Panc1 (cell line): ENCODE measurements around the gene BCL2. TPM values are rescaled to one million over a fixed set of nuclear protein-coding genes. Genes with fewer than 3 reads are reported as not detected.

ENCODE experiments used
- ATAC-seq: fragments of 200-7000 bp; cut with Tn5 transposase; 2 replicates; pipeline ENCODE4 v1.9.1; 2020; ENCODE audit warnings: mild to moderate bottlenecking, moderate library complexity
- BruUV-seq: library from RNA; stranded (reverse); fragments of 400-500 nt; replicated peaks from 2 replicates; lab custom pipeline; 2021; lab: Mats Ljungman, UMichigan
- CTCF ChIA-PET: fragments of 300-600 bp; sonication (Branson Sonifier 250); formaldehyde crosslinking; loops from one replicate; lab custom pipeline; 2022; ENCODE audit warnings: antibody characterized with exemption; lab: Charles Lee
- POLR2A ChIA-PET: fragments of 300-600 bp; sonication (Branson Sonifier 250); formaldehyde crosslinking; loops from one replicate; lab custom pipeline; 2022; ENCODE audit warnings: antibody characterized with exemption; lab: Charles Lee
- DNase-seq: peaks from one replicate; pipeline ENCODE4 v3.0.0-alpha.2; 2010; ENCODE audit warnings: low read depth, low spot score
- H3K27ac ChIP-seq: 2 replicates; pipeline ENCODE4 v1.5.1; 2011; ENCODE audit warnings: mild to moderate bottlenecking, low read length, inconsistent platforms
- H3K27me3 ChIP-seq: fragments of 200-500 bp; sonication (Bioruptor generic); 2 replicates; pipeline ENCODE4 v1.6.0; 2014; ENCODE audit warnings: low read length, inconsistent platforms; ENCODE audit not compliant: control insufficient read depth, insufficient read depth
- H3K36me3 ChIP-seq: fragments of 200-500 bp; sonication (Bioruptor generic); 2 replicates; pipeline ENCODE4 v1.5.1; 2014; ENCODE audit warnings: inconsistent platforms, mild to moderate bottlenecking, low read length, moderate library complexity; ENCODE audit not compliant: control insufficient read depth, insufficient read depth
- H3K4me1 ChIP-seq: 2 replicates; pipeline ENCODE4 v1.5.1; 2011; ENCODE audit warnings: inconsistent platforms, mild to moderate bottlenecking, low read length, moderate library complexity; ENCODE audit not compliant: control insufficient read depth, insufficient read depth
- H3K4me3 ChIP-seq, 2 experiments: 2 replicates each; pipeline ENCODE4 v1.5.1; 2011 to 2012; ENCODE audit warnings: low read depth in 2 of 2, low read length in 2 of 2, mild to moderate bottlenecking in 2 of 2, inconsistent platforms in 1 of 2, moderate library complexity in 1 of 2
- H3K9me3 ChIP-seq: fragments of 200-500 bp; sonication (Bioruptor generic); 2 replicates; pipeline ENCODE4 v1.5.1; 2014; ENCODE audit warnings: low read depth, mild to moderate bottlenecking, inconsistent platforms, low read length, moderate library complexity; ENCODE audit not compliant: control insufficient read depth, insufficient read depth
- POLR2AphosphoS5 ChIP-seq: IDR thresholded peaks from 2 replicates; pipeline ENCODE4 v1.6.1; 2012; ENCODE audit warnings: mild to moderate bottlenecking, low read depth, low read length, moderate library complexity
- SIN3A ChIP-seq: IDR thresholded peaks from 2 replicates; pipeline ENCODE4 v1.6.1; 2012; ENCODE audit warnings: low read depth, mild to moderate bottlenecking, low read length, moderate library complexity, borderline replicate concordance; ENCODE audit not compliant: insufficient read depth
- TCF7L2 ChIP-seq: IDR thresholded peaks from 2 replicates; pipeline ENCODE4 v1.6.1; 2011; ENCODE audit warnings: mild to moderate bottlenecking, low read depth, low read length, inconsistent platforms
- in situ Hi-C: cut with HindIII; loops from 2 replicates; pipeline ENCODE4 v1.10.0; 2016; ENCODE audit warnings: low sequenced_read_pairs, low pct_unique_long_range_greater_than_20kb
- intact Hi-C: fragments of 100-400 bp; cut with micrococcal nuclease; formaldehyde crosslinking; loops from one replicate; pipeline ENCODE4 v1.10.0; 2022; ENCODE audit not compliant: unreplicated experiment
- total RNA-seq: library from RNA; stranded (reverse); gene quantifications from one replicate; pipeline ENCODE4 v1.2.1, GENCODE V29; 2021; ENCODE audit not compliant: unreplicated experiment
- TF ChIP-seq, protein P1 (sequence below), 2 experiments: IDR thresholded peaks; 2 replicates each; pipeline ENCODE4 v1.6.1; 2011 to 2012; ENCODE audit warnings: low read depth in 2 of 2, control low read depth in 1 of 2, low read length in 1 of 2, mild to moderate bottlenecking in 1 of 2, moderate library complexity in 1 of 2; ENCODE audit not compliant: insufficient read depth in 1 of 2
- TF ChIP-seq, protein P2 (sequence below): fragments of 450-650 bp; IDR thresholded peaks from 2 replicates; pipeline ENCODE4 v1.5.1; 2017; ENCODE audit warnings: mild to moderate bottlenecking

BCL2 gene
- total RNA-seq, 1 experiment from 2014 or later: 0.72 TPM

- no peak overlapping the region for H3K27ac ChIP-seq
- in situ Hi-C loops: no loop called here
- H3K4me1 ChIP-seq: no peaks in the 10 kb centered on the region
- DNase-seq (no peak), ATAC-seq (no peak)
- BruUV-seq: no TSS peak
- intact Hi-C loops: no loop called here
- H3K9me3 ChIP-seq: no peaks in the 10 kb centered on the region
- peaks cover 2% of the 10 kb centered on the region for H3K27me3 ChIP-seq
- no peak for TF ChIP-seq SIN3A
- no peak for TF ChIP-seq POLR2AphosphoS5
- TF ChIP-seq, protein P1, sequence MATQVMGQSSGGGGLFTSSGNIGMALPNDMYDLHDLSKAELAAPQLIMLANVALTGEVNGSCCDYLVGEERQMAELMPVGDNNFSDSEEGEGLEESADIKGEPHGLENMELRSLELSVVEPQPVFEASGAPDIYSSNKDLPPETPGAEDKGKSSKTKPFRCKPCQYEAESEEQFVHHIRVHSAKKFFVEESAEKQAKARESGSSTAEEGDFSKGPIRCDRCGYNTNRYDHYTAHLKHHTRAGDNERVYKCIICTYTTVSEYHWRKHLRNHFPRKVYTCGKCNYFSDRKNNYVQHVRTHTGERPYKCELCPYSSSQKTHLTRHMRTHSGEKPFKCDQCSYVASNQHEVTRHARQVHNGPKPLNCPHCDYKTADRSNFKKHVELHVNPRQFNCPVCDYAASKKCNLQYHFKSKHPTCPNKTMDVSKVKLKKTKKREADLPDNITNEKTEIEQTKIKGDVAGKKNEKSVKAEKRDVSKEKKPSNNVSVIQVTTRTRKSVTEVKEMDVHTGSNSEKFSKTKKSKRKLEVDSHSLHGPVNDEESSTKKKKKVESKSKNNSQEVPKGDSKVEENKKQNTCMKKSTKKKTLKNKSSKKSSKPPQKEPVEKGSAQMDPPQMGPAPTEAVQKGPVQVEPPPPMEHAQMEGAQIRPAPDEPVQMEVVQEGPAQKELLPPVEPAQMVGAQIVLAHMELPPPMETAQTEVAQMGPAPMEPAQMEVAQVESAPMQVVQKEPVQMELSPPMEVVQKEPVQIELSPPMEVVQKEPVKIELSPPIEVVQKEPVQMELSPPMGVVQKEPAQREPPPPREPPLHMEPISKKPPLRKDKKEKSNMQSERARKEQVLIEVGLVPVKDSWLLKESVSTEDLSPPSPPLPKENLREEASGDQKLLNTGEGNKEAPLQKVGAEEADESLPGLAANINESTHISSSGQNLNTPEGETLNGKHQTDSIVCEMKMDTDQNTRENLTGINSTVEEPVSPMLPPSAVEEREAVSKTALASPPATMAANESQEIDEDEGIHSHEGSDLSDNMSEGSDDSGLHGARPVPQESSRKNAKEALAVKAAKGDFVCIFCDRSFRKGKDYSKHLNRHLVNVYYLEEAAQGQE (IDR thresholded peaks at IDR 0.05; ENCODE audit: insufficient read depth in 1 of 2, low read depth in 2 of 2, low read length in 1 of 2): no peak
- TF ChIP-seq, protein P2, sequence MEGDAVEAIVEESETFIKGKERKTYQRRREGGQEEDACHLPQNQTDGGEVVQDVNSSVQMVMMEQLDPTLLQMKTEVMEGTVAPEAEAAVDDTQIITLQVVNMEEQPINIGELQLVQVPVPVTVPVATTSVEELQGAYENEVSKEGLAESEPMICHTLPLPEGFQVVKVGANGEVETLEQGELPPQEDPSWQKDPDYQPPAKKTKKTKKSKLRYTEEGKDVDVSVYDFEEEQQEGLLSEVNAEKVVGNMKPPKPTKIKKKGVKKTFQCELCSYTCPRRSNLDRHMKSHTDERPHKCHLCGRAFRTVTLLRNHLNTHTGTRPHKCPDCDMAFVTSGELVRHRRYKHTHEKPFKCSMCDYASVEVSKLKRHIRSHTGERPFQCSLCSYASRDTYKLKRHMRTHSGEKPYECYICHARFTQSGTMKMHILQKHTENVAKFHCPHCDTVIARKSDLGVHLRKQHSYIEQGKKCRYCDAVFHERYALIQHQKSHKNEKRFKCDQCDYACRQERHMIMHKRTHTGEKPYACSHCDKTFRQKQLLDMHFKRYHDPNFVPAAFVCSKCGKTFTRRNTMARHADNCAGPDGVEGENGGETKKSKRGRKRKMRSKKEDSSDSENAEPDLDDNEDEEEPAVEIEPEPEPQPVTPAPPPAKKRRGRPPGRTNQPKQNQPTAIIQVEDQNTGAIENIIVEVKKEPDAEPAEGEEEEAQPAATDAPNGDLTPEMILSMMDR: no peak
- TF ChIP-seq TCF7L2: no peak
- no peak overlapping the region for H3K4me3 ChIP-seq
- POLR2A ChIA-PET: no interaction called here
- no peaks in the 10 kb centered on the region for H3K36me3 ChIP-seq
- CTCF ChIA-PET: interaction anchor here (0.5 kb wide), 1 partner anchor 38 kb away, joined by 6 read pairs; no protein-coding TSS in a partner anchor
These were observed 36.1 kb downstream of the BCL2 start for GRCh38 chr18:63283305-63284094.

GRCh38 chr18:63282793-63283192 is 36.8 kb downstream of the BCL2 start:
- Histone ChIP-seq H3K36me3 (no peaks in the 10 kb centered on the region), H3K9me3 (no peaks in the 10 kb centered on the region), H3K4me3 (no peak overlapping the region), H3K27ac (no peak overlapping the region), H3K4me1 (no peaks in the 10 kb centered on the region), H3K27me3 (no peaks in the 10 kb centered on the region; the same call in none of the 2 replicates)
- ATAC-seq: no peak
- CTCF ChIA-PET: interaction anchor here (0.5 kb wide), 1 partner anchor 39 kb away, joined by 6 read pairs; no protein-coding TSS in a partner anchor
- no peak for TF ChIP-seq TCF7L2
- no peak for TF ChIP-seq POLR2AphosphoS5
- no peak for TF ChIP-seq SIN3A
- TF ChIP-seq, protein P1 (IDR thresholded peaks at IDR 0.05; ENCODE audit: insufficient read depth in 1 of 2, low read depth in 2 of 2, low read length in 1 of 2): no peak
- TF ChIP-seq, protein P2: no peak
- in situ Hi-C loops (no loop called here), intact Hi-C loops (no loop called here)
- DNase-seq: no peak
- no TSS peak for BruUV-seq
- POLR2A ChIA-PET: no interaction called here
